Stomach (tissue), 9 donors: ENCODE results near the gene GLCCI1. TPM values are rescaled to one million over a fixed set of nuclear protein-coding genes. Genes with fewer than 3 reads are reported as not detected.

Experiments
- DNase-seq, 2 donors: peaks; one replicate each; pipeline versions ENCODE4 v3.0.0 to v3.0.0-alpha.2; 2013 to 2019
- H3K27ac ChIP-seq, 5 donors: fragments of 200-600 bp in 4 of 5; sonication (generic) in 4 of 5; one replicate each; pipeline ENCODE4 v1.5.1; 2013 to 2019; ENCODE audit warnings: mild to moderate bottlenecking in 1 of 5, moderate library complexity in 1 of 5
- H3K27me3 ChIP-seq, 3 donors: fragments of 200-600 bp; sonication (generic); one replicate each; pipeline ENCODE4 v1.5.1; 2017 to 2019; ENCODE audit warnings: mixed run types in 1 of 3
- H3K36me3 ChIP-seq, 4 donors: fragments of 200-600 bp; sonication (generic); 1 replicate in 3 of 4; 2 replicates in 1 of 4; pipeline ENCODE4 v1.5.1; 2016 to 2019
- H3K4me1 ChIP-seq, 4 donors: fragments of 200-600 bp; sonication (generic); one replicate each; pipeline ENCODE4 v1.5.1; 2016 to 2019
- H3K4me3 ChIP-seq, 4 donors: fragments of 200-600 bp; sonication (generic) in 3 of 4; one replicate each; pipeline ENCODE4 v1.5.1; 2016 to 2019; ENCODE audit warnings: mild to moderate bottlenecking in 1 of 4
- H3K9me3 ChIP-seq, 4 donors: fragments of 200-600 bp; sonication (generic); one replicate each; pipeline ENCODE4 v1.5.1; 2016 to 2019
- CTCF ChIP-seq, 7 experiments: fragments of 450-650 bp in 4 of 7; fragments of 200-600 bp in 3 of 7; sonication (generic) in 3 of 7; IDR thresholded peaks; one replicate each; pipeline ENCODE4 v1.5.1; 2016 to 2019; ENCODE audit warnings: antibody characterized with exemption in 7 of 7, control low read depth in 2 of 7, mild to moderate bottlenecking in 1 of 7
- EP300 ChIP-seq: sonication (generic); formaldehyde crosslinking; IDR thresholded peaks from one replicate; pipeline ENCODE4 v1.6.1; 2017; ENCODE audit warnings: antibody characterized with exemption
- POLR2A ChIP-seq, 4 donors: fragments of 450-650 bp; IDR thresholded peaks; one replicate each; pipeline ENCODE4 v1.6.1; 2016; ENCODE audit warnings: antibody characterized with exemption in 4 of 4, control low read depth in 2 of 4, mild to moderate bottlenecking in 1 of 4, moderate library complexity in 1 of 4
- POLR2AphosphoS5 ChIP-seq, 3 donors: sonication (generic); formaldehyde crosslinking; IDR thresholded peaks; one replicate each; pipeline ENCODE4 v1.6.1; 2016; ENCODE audit warnings: antibody characterized with exemption in 3 of 3
- WGBS, 5 donors: extraction: QIAGEN DNeasy Blood & Tissue Kit in 3 of 5; methylation state at CpG; one replicate each; pipeline versions ENCODE4 v1.1.5 to v1.1.7; 2013 to 2018; 5-methylcytosine and 5-hydroxymethylcytosine counted together
- intact Hi-C: fragments of 100-400 bp; cut with DNase I; formaldehyde crosslinking; loops from one replicate; pipeline ENCODE4 v1.15.1; 2023; ENCODE audit warnings: low total_unique reads
- polyA plus RNA-seq, 3 donors: library from polyadenylated mRNA; stranded (reverse); fragments of 200-250 nt; gene quantifications; one replicate each; pipeline ENCODE4 v1.2.3, GENCODE V29; 2013
- total RNA-seq, 5 donors: library from RNA; depleted of rRNA; stranded (reverse); fragments of >200 nt; gene quantifications; one replicate each; pipeline versions ENCODE4 v1.1.0 to v1.2.3, GENCODE V29; 2014 to 2016
- donor health status: healthy with polysubstance abuse.
- donor health status: Bipolar disorder and iron deficiency.
- donor health status: healthy.

GLCCI1 gene
- total and polyA plus RNA-seq, 8 donors = 2.6 to 60.9 (median 14.9) TPM

GRCh38 chr7:8133188-8133848, 164.7 kb downstream of the GLCCI1 start:
- H3K9me3 ChIP-seq = no peaks in the 10 kb centered on the region
- H3K4me1 ChIP-seq = no peaks in the 10 kb centered on the region
- TF ChIP-seq POLR2AphosphoS5 (IDR thresholded peaks at IDR 0.05) (no peak), POLR2A (IDR thresholded peaks at IDR 0.05) (no peak), CTCF (IDR thresholded peaks at IDR 0.05) (no peak), EP300 (no peak)
- H3K27me3 ChIP-seq = no peaks in the 10 kb centered on the region
- intact Hi-C loops = no loop called here
- DNase-seq = no peak
- 91 to 97% (median 95%) methylated on average over 2 of the region's 2 CpGs for WGBS, 5 donors
- H3K36me3 ChIP-seq = peaks cover 0 to 14% (median 5%) of the 10 kb centered on the region in 4 donors
- no peak overlapping the region for H3K27ac ChIP-seq
- H3K4me3 ChIP-seq = no peak overlapping the region

GRCh38 chr7:8134089-8134733, 165.6 kb downstream of the GLCCI1 start:
- no peak overlapping the region for H3K27ac ChIP-seq
- peaks cover 0 to 18% (median 3%) of the 10 kb centered on the region in 4 donors for H3K36me3 ChIP-seq
- no peaks in the 10 kb centered on the region for H3K27me3 ChIP-seq
- 68 to 79% (median 76%) methylated on average over 10 of the region's 10 CpGs for WGBS, 5 donors
- no peak overlapping the region for H3K4me3 ChIP-seq
- no peak for DNase-seq
- H3K4me1 ChIP-seq = no peaks in the 10 kb centered on the region
- TF ChIP-seq POLR2A (IDR thresholded peaks at IDR 0.05) (no peak), POLR2AphosphoS5 (IDR thresholded peaks at IDR 0.05) (no peak), EP300 (no peak), CTCF (IDR thresholded peaks at IDR 0.05) (no peak)
- intact Hi-C loops = no loop called here
- H3K9me3 ChIP-seq = no peaks in the 10 kb centered on the region

GRCh38 chr7:8135417-8135816, 166.8 kb downstream of the GLCCI1 start:
- Histone ChIP-seq H3K27me3 (no peaks in the 10 kb centered on the region), H3K4me1 (no peaks in the 10 kb centered on the region), H3K4me3 (no peak overlapping the region), H3K27ac (no peak overlapping the region), H3K9me3 (no peaks in the 10 kb centered on the region), H3K36me3 (peaks cover 0 to 19% (median under 1%) of the 10 kb centered on the region in 4 donors)
- intact Hi-C loops = no loop called here
- no peak for TF ChIP-seq POLR2A (IDR thresholded peaks at IDR 0.05)
- no peak for TF ChIP-seq CTCF (IDR thresholded peaks at IDR 0.05)
- TF ChIP-seq EP300 = no peak
- no peak for TF ChIP-seq POLR2AphosphoS5 (IDR thresholded peaks at IDR 0.05)
- WGBS, 5 donors = 95 to 98% (median 97%) methylated on average over 3 of the region's 3 CpGs
- DNase-seq = no peak

GRCh38 chr7:8136051-8136730, 167.6 kb downstream of the GLCCI1 start:
- Histone ChIP-seq H3K4me3 (no peak overlapping the region), H3K9me3 (no peaks in the 10 kb centered on the region), H3K36me3 (peaks cover 0 to 21% (median 4%) of the 10 kb centered on the region in 4 donors), H3K27ac (no peak overlapping the region), H3K4me1 (no peaks in the 10 kb centered on the region), H3K27me3 (no peaks in the 10 kb centered on the region)
- no peak for TF ChIP-seq POLR2AphosphoS5 (IDR thresholded peaks at IDR 0.05)
- TF ChIP-seq CTCF (IDR thresholded peaks at IDR 0.05) = no peak
- no peak for TF ChIP-seq EP300
- no peak for TF ChIP-seq POLR2A (IDR thresholded peaks at IDR 0.05)
- intact Hi-C loops = no loop called here
- no peak for DNase-seq
- 87 to 97% (median 92%) methylated on average over 12 of the region's 12 CpGs for WGBS, 5 donors
